A549 (cell line): ENCODE measurements around the gene NTM. TPM values are rescaled to one million over a fixed set of nuclear protein-coding genes. Genes with fewer than 3 reads are reported as not detected.

Experiments
- ATAC-seq, 2 experiments: fragments of 200-7000 bp in 1 of 2; fragments of >200 bp in 1 of 2; cut with Nextera tagmentation in 1 of 2; cut with Tn5 transposase in 1 of 2; 3 replicates each; pipeline versions ENCODE4 v1.8.0 to v1.9.1; 2018 to 2020; ENCODE audit warnings: mild to moderate bottlenecking in 1 of 2, moderate library complexity in 1 of 2
- CTCF ChIA-PET: fragments of 300-600 bp; sonication (Branson Sonifier 250); formaldehyde crosslinking; extraction: SDS; loops from one replicate; lab custom pipeline; 2021; ENCODE audit warnings: antibody characterized with exemption, inconsistent platforms; lab: Yijun Ruan, JAX
- POLR2A ChIA-PET: fragments of 350-600 bp; formaldehyde crosslinking; extraction: SDS; loops from one replicate; lab custom pipeline; 2021; ENCODE audit warnings: antibody characterized with exemption, inconsistent platforms; lab: Yijun Ruan, JAX
- DNase-seq, 2 experiments: peaks; one replicate each; pipeline versions ENCODE4 v3.0.0 to v3.0.0-alpha.2; 2011 to 2016; ENCODE audit warnings: low read depth in 1 of 2, low spot score in 1 of 2
- FAIRE-seq: peaks from 2 replicates; lab custom pipeline; 2011; peaks lifted over from hg19 to GRCh38; lab: Jason Lieb, UNC
- H3K27ac ChIP-seq, 2 experiments: fragments of >200 bp; sonication (Bioruptor Twin); formaldehyde crosslinking; 3 replicates each; pipeline ENCODE4 v1.5.1; 2016 to 2017
- H3K4me1 ChIP-seq: fragments of >200 bp; sonication (Bioruptor Twin); formaldehyde crosslinking; 3 replicates; pipeline ENCODE4 v1.6.1; 2016
- H3K4me2 ChIP-seq: fragments of >200 bp; sonication (Bioruptor Twin); formaldehyde crosslinking; 3 replicates; pipeline ENCODE4 v1.6.1; 2016
- H3K4me3 ChIP-seq: fragments of >200 bp; sonication (Bioruptor Twin); formaldehyde crosslinking; 3 replicates; pipeline ENCODE4 v1.5.1; 2016
- H3K9me3 ChIP-seq: fragments of >200 bp; sonication (Bioruptor Twin); formaldehyde crosslinking; 3 replicates; pipeline ENCODE4 v1.6.1; 2016
- ATOH8 ChIP-seq: fragments of 250-450 bp; sonication (Bioruptor Pico); IDR thresholded peaks from 2 replicates; pipeline ENCODE4 v1.5.0; 2020; ENCODE audit warnings: low read depth, mild to moderate bottlenecking, moderate library complexity
- CBX2 ChIP-seq: fragments of 200-600 bp; sonication (generic); IDR thresholded peaks from 2 replicates; pipeline ENCODE4 v1.6.1; 2016; ENCODE audit warnings: low read depth, mild to moderate bottlenecking, borderline replicate concordance
- CEBPB ChIP-seq, 2 experiments: fragments of >200 bp in 1 of 2; sonication (Bioruptor Twin) in 1 of 2; formaldehyde crosslinking in 1 of 2; IDR thresholded peaks; 2 replicates each; pipeline ENCODE4 v1.6.1; 2012 to 2016
- CHD2 ChIP-seq: fragments of 150-350 bp; IDR thresholded peaks from 2 replicates; pipeline ENCODE4 v1.6.1; 2014; ENCODE audit warnings: low read length; ENCODE audit not compliant: partially characterized antibody
- CHD4 ChIP-seq: fragments of 200-600 bp; sonication (generic); IDR thresholded peaks from 2 replicates; pipeline ENCODE4 v1.6.1; 2016; ENCODE audit warnings: antibody characterized with exemption, mild to moderate bottlenecking, borderline replicate concordance
- EHF ChIP-seq: fragments of 250-450 bp; sonication (Bioruptor Pico); IDR thresholded peaks from 2 replicates; pipeline ENCODE4 v1.5.0; 2020; ENCODE audit warnings: mild to moderate bottlenecking
- ELK1 ChIP-seq: fragments of 150-350 bp; IDR thresholded peaks from 2 replicates; pipeline ENCODE4 v1.6.1; 2014; ENCODE audit warnings: low read depth, mild to moderate bottlenecking, low read length
- EP300 ChIP-seq, 2 experiments: fragments of >200 bp; sonication (Bioruptor Twin); formaldehyde crosslinking; IDR thresholded peaks; 2 replicates in 1 of 2; 3 replicates in 1 of 2; pipeline ENCODE4 v1.6.1; 2016 to 2017
- FOSB ChIP-seq: fragments of 250-450 bp; sonication (Bioruptor Pico); IDR thresholded peaks from 2 replicates; pipeline ENCODE4 v1.5.0; 2020; ENCODE audit warnings: mild to moderate bottlenecking, moderate library complexity
- HMGXB4 ChIP-seq: fragments of 250-450 bp; sonication (Bioruptor Pico); IDR thresholded peaks from 2 replicates; pipeline ENCODE4 v1.5.0; 2021; ENCODE audit warnings: mild to moderate bottlenecking, moderate library complexity, borderline replicate concordance
- HOXB13 ChIP-seq: fragments of 250-450 bp; sonication (Bioruptor Pico); IDR thresholded peaks from 2 replicates; pipeline ENCODE4 v1.5.0; 2020; ENCODE audit warnings: low read depth, mild to moderate bottlenecking, moderate library complexity
- HOXB5 ChIP-seq: fragments of 250-450 bp; sonication (Bioruptor Pico); IDR thresholded peaks from 2 replicates; pipeline ENCODE4 v1.5.0; 2020; ENCODE audit warnings: mild to moderate bottlenecking, moderate library complexity
- MAFK ChIP-seq: fragments of 450-650 bp; IDR thresholded peaks from 2 replicates; pipeline ENCODE4 v1.6.1; 2014; ENCODE audit not compliant: partially characterized antibody
- MAX ChIP-seq: IDR thresholded peaks from 2 replicates; pipeline ENCODE4 v1.6.1; 2012
- POLR2AphosphoS2 ChIP-seq: conservative IDR thresholded peaks from 2 replicates; pipeline ENCODE4 v1.6.1; 2012; ENCODE audit warnings: low read length, improper control_type of control experiment, inconsistent platforms
- RAD21 ChIP-seq, 2 experiments: fragments of >200 bp in 1 of 2; sonication (Bioruptor Twin) in 1 of 2; formaldehyde crosslinking in 1 of 2; IDR thresholded peaks in 1 of 2; conservative IDR thresholded peaks in 1 of 2; 2 replicates in 1 of 2; 3 replicates in 1 of 2; pipeline ENCODE4 v1.6.1; 2012 to 2018; ENCODE audit warnings: inconsistent platforms in 1 of 2
- RCOR1 ChIP-seq: fragments of 150-350 bp; IDR thresholded peaks from 2 replicates; pipeline ENCODE4 v1.6.1; 2014; ENCODE audit warnings: antibody characterized with exemption, low read length, low read depth
- RNF2 ChIP-seq: fragments of 200-600 bp; sonication (generic); IDR thresholded peaks from 2 replicates; pipeline ENCODE4 v1.6.1; 2016; ENCODE audit warnings: low read depth, mild to moderate bottlenecking, antibody characterized with exemption, moderate library complexity, borderline replicate concordance
- SMC3 ChIP-seq: fragments of >200 bp; sonication (Bioruptor Twin); formaldehyde crosslinking; IDR thresholded peaks from 3 replicates; pipeline ENCODE4 v1.6.1; 2018; ENCODE audit warnings: inconsistent platforms
- TFCP2L1 ChIP-seq: fragments of 250-450 bp; sonication (Bioruptor Pico); IDR thresholded peaks from 2 replicates; pipeline ENCODE4 v1.5.0; 2021; ENCODE audit warnings: mild to moderate bottlenecking
- USF2 ChIP-seq: fragments of 450-650 bp; IDR thresholded peaks from 2 replicates; pipeline ENCODE4 v1.6.1; 2014; ENCODE audit warnings: antibody characterized with exemption
- ZNF302 ChIP-seq: fragments of 250-450 bp; sonication (Bioruptor Pico); IDR thresholded peaks from 2 replicates; pipeline ENCODE4 v1.9.0; 2021; ENCODE audit warnings: inconsistent platforms, mild to moderate bottlenecking, moderate library complexity
- WGBS: methylation state at CpG from one replicate; pipeline ENCODE4 v1.1.6; 2017; ENCODE audit errors: missing lambda C conversion rate; 5-methylcytosine and 5-hydroxymethylcytosine counted together
- polyA plus RNA-seq, 4 experiments: library from polyadenylated mRNA; depleted of rRNA in 3 of 4; stranded (reverse); fragments of >200 nt; fragmentation: RNase III in 1 of 4; extraction: RNeasy Plus Mini Kit Qiagen cat#74134 plus additional on column Dnase treatment in 1 of 4; gene quantifications; 2 replicates in 3 of 4; 3 replicates in 1 of 4; pipeline ENCODE4 v1.2.3, GENCODE V29; 2011 to 2017
- TF ChIP-seq, protein P1 (sequence below): fragments of >200 bp; sonication (Bioruptor Twin); formaldehyde crosslinking; IDR thresholded peaks from 2 replicates; pipeline ENCODE4 v1.6.1; 2016
- TF ChIP-seq, protein P2 (sequence below): fragments of >200 bp; sonication (Bioruptor Twin); formaldehyde crosslinking; IDR thresholded peaks from 3 replicates; pipeline ENCODE4 v1.6.1; 2016

Gene NTM
- polyA plus RNA-seq, 2 of the 4 experiments (the other 2 are of a cell fraction), result not detected

DNA sequence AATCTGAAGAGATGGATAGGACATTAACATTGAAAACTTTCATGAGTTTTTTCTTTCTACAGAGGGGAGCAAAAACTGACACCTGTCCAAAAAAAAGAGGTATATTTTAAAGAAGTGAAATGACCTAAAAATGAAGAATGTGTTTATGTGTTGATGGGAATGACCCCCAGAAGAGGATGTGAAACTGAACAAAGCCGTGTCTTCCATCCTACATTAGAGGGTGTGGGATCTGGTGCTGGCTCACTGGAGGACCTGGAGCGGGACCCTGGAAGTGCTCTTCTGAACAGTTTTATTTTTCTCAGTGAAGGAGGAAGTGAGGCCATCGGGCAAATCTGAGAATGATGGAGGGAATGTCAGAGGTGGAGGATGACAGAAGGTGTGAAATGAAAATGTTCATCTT, 470.1 kb downstream of the NTM start:
- TF ChIP-seq TFCP2L1 (CRISPR knock-in tag), result no peak
- TF ChIP-seq RNF2, result no peak
- no peak for TF ChIP-seq POLR2AphosphoS2
- TF ChIP-seq CEBPB (IDR thresholded peaks at IDR 0.05), result no peak
- no peak for TF ChIP-seq ATOH8 (CRISPR knock-in tag)
- no peak for TF ChIP-seq CBX2
- TF ChIP-seq MAX, result no peak
- TF ChIP-seq MAFK, result no peak
- no peak for TF ChIP-seq ZNF302 (CRISPR knock-in tag)
- no peak for TF ChIP-seq SMC3
- TF ChIP-seq RAD21 (conservative IDR thresholded peaks at IDR 0.05 in 1 of 2, IDR thresholded peaks at IDR 0.05 in 1 of 2), result no peak
- TF ChIP-seq FOSB (CRISPR knock-in tag), result no peak
- Histone ChIP-seq H3K4me2 (no peak overlapping the region), H3K4me3 (no peak overlapping the region), H3K4me1 (no peaks in the 10 kb centered on the region), H3K27ac (no peak overlapping the region), H3K9me3 (no peaks in the 10 kb centered on the region)
- ChIA-PET POLR2A (no interaction called here), CTCF (no interaction called here)
- 4% methylated on average over 3 of the region's 3 CpGs for WGBS
- ATAC-seq, result no peak
- no peak for DNase-seq
- FAIRE-seq, result no peak

- DNase-seq, result no peak
- H3K4me2 ChIP-seq, result no peak overlapping the region
- TF ChIP-seq MAFK (no peak), HOXB5 (no peak)
- TF ChIP-seq, all 56 proteins: peak for 0
- ChIA-PET CTCF (no interaction called here), POLR2A (no interaction called here)
- WGBS, result 18% methylated on average over 1 of the region's 1 CpG
- no peak for FAIRE-seq
- no peak for ATAC-seq
- no peaks in the 10 kb centered on the region for H3K4me1 ChIP-seq
- no peak overlapping the region for H3K4me3 ChIP-seq
- H3K27ac ChIP-seq, result no peak overlapping the region
- H3K9me3 ChIP-seq, result no peaks in the 10 kb centered on the region
Measured at GRCh38 chr11:131841028-131841427, 470.6 kb downstream of the NTM start.

DNA sequence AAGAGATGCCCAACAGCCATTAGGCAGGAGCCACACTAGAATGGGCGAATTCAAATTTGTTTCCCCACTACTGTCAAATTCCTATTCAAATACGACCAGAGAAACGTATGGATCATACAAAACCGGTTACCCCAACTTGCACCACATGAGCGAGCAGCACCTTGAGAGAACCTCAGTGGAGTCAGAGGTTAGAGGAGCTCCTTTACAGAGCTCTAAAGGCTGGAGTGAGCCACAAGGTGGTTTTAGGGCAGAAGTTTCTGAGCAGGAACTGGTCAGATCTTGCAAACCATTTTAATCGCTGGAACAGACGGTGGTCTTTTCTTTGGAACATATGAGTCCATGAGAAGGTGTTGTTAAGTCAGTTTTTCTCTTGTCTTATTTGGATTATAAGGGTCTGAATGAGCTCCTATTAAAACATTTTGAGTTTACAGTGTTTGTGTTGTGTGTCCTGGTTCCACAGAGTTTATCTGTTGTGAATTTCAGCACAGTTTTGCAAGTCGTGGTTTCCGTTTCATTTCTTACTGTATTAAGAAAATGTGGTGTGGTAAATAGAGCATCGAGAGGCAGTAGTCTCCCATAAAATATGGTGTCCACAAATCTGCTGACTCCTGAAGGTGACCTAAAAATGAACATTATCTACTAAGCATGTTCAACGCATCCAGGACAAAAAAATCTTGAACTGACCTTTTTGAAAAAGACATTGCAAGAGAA, 471.7 kb downstream of the NTM start:
- TF ChIP-seq ELK1 (no peak), EP300 (IDR thresholded peaks at IDR 0.05) (no peak)
- Histone ChIP-seq H3K4me3 (no peak overlapping the region), H3K27ac (no peak overlapping the region), H3K9me3 (no peaks in the 10 kb centered on the region), H3K4me1 (no peaks in the 10 kb centered on the region), H3K4me2 (no peak overlapping the region)
- no peak for DNase-seq
- WGBS, result 19% methylated on average over 11 of the region's 11 CpGs
- no peak for ATAC-seq
- no peak for FAIRE-seq
- POLR2A ChIA-PET, result no interaction called here
- CTCF ChIA-PET, result no interaction called here

- 2% methylated on average over 4 of the region's 4 CpGs for WGBS
- Histone ChIP-seq H3K4me1 (no peaks in the 10 kb centered on the region), H3K27ac (no peak overlapping the region), H3K4me3 (no peak overlapping the region), H3K4me2 (no peak overlapping the region), H3K9me3 (no peaks in the 10 kb centered on the region)
- no peak for DNase-seq
- ChIA-PET POLR2A (no interaction called here), CTCF (no interaction called here)
- ATAC-seq, result no peak
- no peak for FAIRE-seq
- TF ChIP-seq HOXB13 (CRISPR knock-in tag), result no peak
- TF ChIP-seq RCOR1, result no peak
- TF ChIP-seq, protein P1, sequence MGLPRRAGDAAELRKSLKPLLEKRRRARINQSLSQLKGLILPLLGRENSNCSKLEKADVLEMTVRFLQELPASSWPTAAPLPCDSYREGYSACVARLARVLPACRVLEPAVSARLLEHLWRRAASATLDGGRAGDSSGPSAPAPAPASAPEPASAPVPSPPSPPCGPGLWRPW, result no peak
- TF ChIP-seq EHF (CRISPR knock-in tag), result no peak
- no peak for TF ChIP-seq CHD4
- TF ChIP-seq CHD2, result no peak
- no peak for TF ChIP-seq USF2
- no peak for TF ChIP-seq HMGXB4
- TF ChIP-seq MAFK, result no peak
- TF ChIP-seq FOSB (CRISPR knock-in tag), result no peak
- TF ChIP-seq, protein P2, sequence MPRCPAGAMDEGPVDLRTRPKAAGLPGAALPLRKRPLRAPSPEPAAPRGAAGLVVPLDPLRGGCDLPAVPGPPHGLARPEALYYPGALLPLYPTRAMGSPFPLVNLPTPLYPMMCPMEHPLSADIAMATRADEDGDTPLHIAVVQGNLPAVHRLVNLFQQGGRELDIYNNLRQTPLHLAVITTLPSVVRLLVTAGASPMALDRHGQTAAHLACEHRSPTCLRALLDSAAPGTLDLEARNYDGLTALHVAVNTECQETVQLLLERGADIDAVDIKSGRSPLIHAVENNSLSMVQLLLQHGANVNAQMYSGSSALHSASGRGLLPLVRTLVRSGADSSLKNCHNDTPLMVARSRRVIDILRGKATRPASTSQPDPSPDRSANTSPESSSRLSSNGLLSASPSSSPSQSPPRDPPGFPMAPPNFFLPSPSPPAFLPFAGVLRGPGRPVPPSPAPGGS, result no peak
Measured at GRCh38 chr11:131845255-131845654, 474.8 kb downstream of the NTM start.
